ENCODE results near the gene FECH.

The FECH gene

GRCh38 chr18:57518533-57518932, 68.0 kb downstream of the FECH start:
- Histone ChIP-seq H3K4me2 (ENCODE audit: low read length) (no peak overlapping the region), H3K14ac (ENCODE audit: low read length) (no peak overlapping the region), H2BK12ac (ENCODE audit: low read length) (no peak overlapping the region), H4K12ac (ENCODE audit: low read depth, low read length) (no peak overlapping the region), H4K8ac (ENCODE audit: low read depth, low read length) (no peak overlapping the region), H3K27me3 (ENCODE audit: insufficient read depth, low read length) (no peaks in the 10 kb centered on the region), H3K79me1 (ENCODE audit: low read length) (no peaks in the 10 kb centered on the region), H3K79me2 (ENCODE audit: control insufficient read depth, insufficient read depth, low read length, poor library complexity) (no peaks in the 10 kb centered on the region), H3K23ac (ENCODE audit: low read length) (no peak overlapping the region), H2AFZ (ENCODE audit: insufficient read depth, low read length, poor library complexity) (no peak overlapping the region), H2AK5ac (ENCODE audit: low read length) (no peak overlapping the region), H4K91ac (ENCODE audit: low read depth, low read length) (no peak overlapping the region), H3K9ac (ENCODE audit: low read length) (no peak overlapping the region), H2BK5ac (ENCODE audit: low read depth, low read length, poor library complexity) (no peak overlapping the region), H3K36me3 (ENCODE audit: control insufficient read depth in 1 of 2, insufficient read depth in 2 of 2, low read length in 2 of 2) (no peaks in the 10 kb centered on the region), H3K27ac (ENCODE audit: low read depth, low read length) (no peak overlapping the region), H3K4me1 (ENCODE audit: control insufficient read depth in 1 of 2, insufficient read depth in 2 of 2, low read length in 2 of 2) (no peaks in the 10 kb centered on the region), H3K9me3 (ENCODE audit: insufficient read depth, low read depth, low read length) (peaks cover 1% of the 10 kb centered on the region), H2BK120ac (ENCODE audit: insufficient read depth, low read length, poor library complexity) (no peak overlapping the region), H3K4ac (ENCODE audit: low read depth, low read length) (no peak overlapping the region), H3K18ac (ENCODE audit: low read length) (no peak overlapping the region), H3K4me3 (ENCODE audit: low read depth, low read length) (no peak overlapping the region)
- DNase-seq, result no peak
- WGBS (ENCODE audit: extremely low coverage, insufficient coverage, insufficient read length), result no CpG with 5 or more reads among the region's 10 CpGs

- H3K79me1 ChIP-seq (ENCODE audit: low read length), result no peaks in the 10 kb centered on the region
- no peak overlapping the region for H2BK12ac ChIP-seq (ENCODE audit: low read length)
- no peak overlapping the region for H3K23ac ChIP-seq (ENCODE audit: low read length)
- no peak overlapping the region for H3K4ac ChIP-seq (ENCODE audit: low read depth, low read length)
- no peak overlapping the region for H3K4me2 ChIP-seq (ENCODE audit: low read length)
- no peak overlapping the region for H2AK5ac ChIP-seq (ENCODE audit: low read length)
- H2BK5ac ChIP-seq (ENCODE audit: low read depth, low read length, poor library complexity), result no peak overlapping the region
- no peak overlapping the region for H3K27ac ChIP-seq (ENCODE audit: low read depth, low read length)
- H3K4me1 ChIP-seq (ENCODE audit: control insufficient read depth in 1 of 2, insufficient read depth in 2 of 2, low read length in 2 of 2), result no peaks in the 10 kb centered on the region
- H4K12ac ChIP-seq (ENCODE audit: low read depth, low read length), result no peak overlapping the region
- H3K27me3 ChIP-seq (ENCODE audit: insufficient read depth, low read length), result no peaks in the 10 kb centered on the region
- DNase-seq, result no peak
- H4K8ac ChIP-seq (ENCODE audit: low read depth, low read length), result no peak overlapping the region
- H2AFZ ChIP-seq (ENCODE audit: insufficient read depth, low read length, poor library complexity), result no peak overlapping the region
- H3K4me3 ChIP-seq (ENCODE audit: low read depth, low read length), result no peak overlapping the region
- H3K9me3 ChIP-seq (ENCODE audit: insufficient read depth, low read depth, low read length), result peaks cover 1% of the 10 kb centered on the region
- H3K9ac ChIP-seq (ENCODE audit: low read length), result no peak overlapping the region
- H3K36me3 ChIP-seq (ENCODE audit: control insufficient read depth in 1 of 2, insufficient read depth in 2 of 2, low read length in 2 of 2), result no peaks in the 10 kb centered on the region
- H3K14ac ChIP-seq (ENCODE audit: low read length), result no peak overlapping the region
- no peak overlapping the region for H3K18ac ChIP-seq (ENCODE audit: low read length)
- WGBS (ENCODE audit: extremely low coverage, insufficient coverage, insufficient read length), result no CpG with 5 or more reads among the region's 6 CpGs
- H2BK120ac ChIP-seq (ENCODE audit: insufficient read depth, low read length, poor library complexity), result no peak overlapping the region
- H3K79me2 ChIP-seq (ENCODE audit: control insufficient read depth, insufficient read depth, low read length, poor library complexity), result no peaks in the 10 kb centered on the region
- H4K91ac ChIP-seq (ENCODE audit: low read depth, low read length), result no peak overlapping the region
These were observed 70.4 kb downstream of the FECH start for GRCh38 chr18:57516056-57516455.

- Histone ChIP-seq H3K4me3 (ENCODE audit: low read depth, low read length) (no peak overlapping the region), H3K23ac (ENCODE audit: low read length) (no peak overlapping the region), H2BK12ac (ENCODE audit: low read length) (no peak overlapping the region), H3K79me2 (ENCODE audit: control insufficient read depth, insufficient read depth, low read length, poor library complexity) (no peaks in the 10 kb centered on the region), H3K9ac (ENCODE audit: low read length) (no peak overlapping the region), H2AFZ (ENCODE audit: insufficient read depth, low read length, poor library complexity) (no peak overlapping the region), H4K8ac (ENCODE audit: low read depth, low read length) (no peak overlapping the region), H3K27me3 (ENCODE audit: insufficient read depth, low read length) (no peaks in the 10 kb centered on the region), H3K14ac (ENCODE audit: low read length) (no peak overlapping the region), H2BK5ac (ENCODE audit: low read depth, low read length, poor library complexity) (no peak overlapping the region), H3K18ac (ENCODE audit: low read length) (no peak overlapping the region), H3K79me1 (ENCODE audit: low read length) (no peaks in the 10 kb centered on the region), H3K4me1 (ENCODE audit: control insufficient read depth in 1 of 2, insufficient read depth in 2 of 2, low read length in 2 of 2) (no peaks in the 10 kb centered on the region), H4K12ac (ENCODE audit: low read depth, low read length) (no peak overlapping the region), H2BK120ac (ENCODE audit: insufficient read depth, low read length, poor library complexity) (no peak overlapping the region), H3K27ac (ENCODE audit: low read depth, low read length) (no peak overlapping the region), H3K4me2 (ENCODE audit: low read length) (no peak overlapping the region), H3K9me3 (ENCODE audit: insufficient read depth, low read depth, low read length) (no peaks in the 10 kb centered on the region), H4K91ac (ENCODE audit: low read depth, low read length) (no peak overlapping the region), H2AK5ac (ENCODE audit: low read length) (no peak overlapping the region), H3K36me3 (ENCODE audit: control insufficient read depth in 1 of 2, insufficient read depth in 2 of 2, low read length in 2 of 2) (no peaks in the 10 kb centered on the region), H3K4ac (ENCODE audit: low read depth, low read length) (no peak overlapping the region)
- DNase-seq, result no peak
- whole genome bisulfite sequencing (ENCODE audit: extremely low coverage, insufficient coverage, insufficient read length), result no CpG with 5 or more reads among the region's 1 CpG
These were observed 81.3 kb downstream of the FECH start for GRCh38 chr18:57505231-57505630.

GRCh38 chr18:57502624-57503023, 83.9 kb downstream of the FECH start:
- no peak overlapping the region for H3K4ac ChIP-seq (ENCODE audit: low read depth, low read length)
- H3K27ac ChIP-seq (ENCODE audit: low read depth, low read length), result no peak overlapping the region
- H4K12ac ChIP-seq (ENCODE audit: low read depth, low read length), result no peak overlapping the region
- H3K79me2 ChIP-seq (ENCODE audit: control insufficient read depth, insufficient read depth, low read length, poor library complexity), result no peaks in the 10 kb centered on the region
- no peak overlapping the region for H2BK5ac ChIP-seq (ENCODE audit: low read depth, low read length, poor library complexity)
- H3K18ac ChIP-seq (ENCODE audit: low read length), result no peak overlapping the region
- no peak overlapping the region for H3K14ac ChIP-seq (ENCODE audit: low read length)
- no peak overlapping the region for H2BK120ac ChIP-seq (ENCODE audit: insufficient read depth, low read length, poor library complexity)
- H3K36me3 ChIP-seq (ENCODE audit: control insufficient read depth in 1 of 2, insufficient read depth in 2 of 2, low read length in 2 of 2), result no peaks in the 10 kb centered on the region
- no peak overlapping the region for H4K91ac ChIP-seq (ENCODE audit: low read depth, low read length)
- H3K4me3 ChIP-seq (ENCODE audit: low read depth, low read length), result no peak overlapping the region
- no peak overlapping the region for H3K9ac ChIP-seq (ENCODE audit: low read length)
- no peaks in the 10 kb centered on the region for H3K79me1 ChIP-seq (ENCODE audit: low read length)
- no peak overlapping the region for H2BK12ac ChIP-seq (ENCODE audit: low read length)
- H3K4me2 ChIP-seq (ENCODE audit: low read length), result no peak overlapping the region
- no peaks in the 10 kb centered on the region for H3K9me3 ChIP-seq (ENCODE audit: insufficient read depth, low read depth, low read length)
- no peak overlapping the region for H3K23ac ChIP-seq (ENCODE audit: low read length)
- no peak overlapping the region for H2AFZ ChIP-seq (ENCODE audit: insufficient read depth, low read length, poor library complexity)
- H2AK5ac ChIP-seq (ENCODE audit: low read length), result no peak overlapping the region
- WGBS (ENCODE audit: extremely low coverage, insufficient coverage, insufficient read length), result no CpG with 5 or more reads among the region's 9 CpGs
- no peak overlapping the region for H4K8ac ChIP-seq (ENCODE audit: low read depth, low read length)
- no peak for DNase-seq
- H3K27me3 ChIP-seq (ENCODE audit: insufficient read depth, low read length), result no peaks in the 10 kb centered on the region
- H3K4me1 ChIP-seq (ENCODE audit: control insufficient read depth in 1 of 2, insufficient read depth in 2 of 2, low read length in 2 of 2), result no peaks in the 10 kb centered on the region
